IPS-15b (cell line): ENCODE data around the gene CMPK1.
"Not testable (repeated sequence)": the region's sequence is repeated elsewhere in the genome, so short reads cannot be mapped to it uniquely, and the experiment has no call there.

Source experiments
- H3K27me3 ChIP-seq: one replicate; pipeline ENCODE4 v1.6.1; 2013; ENCODE audit warnings: low read length; ENCODE audit not compliant: control insufficient read depth, insufficient read depth
- H3K36me3 ChIP-seq: one replicate; pipeline ENCODE4 v1.6.1; 2013; ENCODE audit warnings: low read length; ENCODE audit not compliant: control insufficient read depth, insufficient read depth
- H3K4me1 ChIP-seq: one replicate; pipeline ENCODE4 v1.6.1; 2013; ENCODE audit warnings: mild to moderate bottlenecking, low read length; ENCODE audit not compliant: control insufficient read depth, insufficient read depth
- H3K4me3 ChIP-seq: one replicate; pipeline ENCODE4 v1.5.1; 2013; ENCODE audit warnings: low read depth, low read length
- H3K9ac ChIP-seq: one replicate; pipeline ENCODE4 v1.6.1; 2013; ENCODE audit warnings: low read depth, mild to moderate bottlenecking, low read length
- H3K9me3 ChIP-seq: one replicate; pipeline ENCODE4 v1.6.1; 2013; ENCODE audit warnings: mild to moderate bottlenecking, low read length; ENCODE audit not compliant: control insufficient read depth, insufficient read depth

Gene CMPK1

DNA sequence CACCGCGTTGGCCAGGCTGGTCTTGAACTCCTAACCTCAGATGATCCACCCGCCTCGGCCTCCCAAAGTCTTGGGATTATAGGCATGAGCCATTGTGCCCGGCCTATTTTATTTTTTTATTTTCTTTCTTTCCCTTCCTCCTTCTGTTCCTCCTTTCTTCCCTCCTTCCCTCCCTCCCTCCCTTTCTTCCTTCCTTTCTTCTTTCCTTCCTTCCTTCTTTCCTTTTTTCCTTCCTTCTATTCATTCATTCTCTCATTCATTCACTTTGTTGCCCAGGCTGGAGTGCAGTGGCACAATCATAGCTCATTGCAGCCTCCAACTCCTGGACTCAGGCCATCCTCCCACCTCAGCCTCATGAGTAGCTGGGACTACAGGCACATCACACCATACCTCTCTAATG is 13.4 kb downstream of the CMPK1 start:
- not testable (repeated sequence) for H3K4me1 ChIP-seq, H3K36me3 ChIP-seq, H3K9ac ChIP-seq, H3K27me3 ChIP-seq, H3K9me3 ChIP-seq, H3K4me3 ChIP-seq

DNA sequence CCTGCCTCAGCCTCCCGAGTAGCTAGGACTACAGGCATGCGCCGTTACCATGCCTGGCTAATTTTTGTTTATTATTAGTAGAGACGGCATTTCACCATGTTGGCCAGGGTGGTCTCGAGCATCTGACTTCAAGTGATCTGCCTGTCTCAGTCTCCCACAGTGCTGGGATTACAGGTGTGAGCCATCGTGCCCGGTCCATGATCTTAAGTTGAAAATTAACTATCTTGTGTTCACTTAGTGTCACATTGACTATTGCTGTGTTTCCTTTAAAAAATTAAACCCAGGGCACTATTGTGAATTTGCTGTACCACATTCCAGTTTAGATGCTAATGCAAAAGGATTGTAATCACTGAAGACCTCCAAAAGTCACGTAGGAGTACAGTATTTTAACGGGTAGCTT is 14.1 kb downstream of the CMPK1 start:
- H3K9ac ChIP-seq: no peak overlapping the region
- H3K4me1 ChIP-seq: no peaks in the 10 kb centered on the region
- H3K27me3 ChIP-seq: no peaks in the 10 kb centered on the region
- H3K4me3 ChIP-seq: no peak overlapping the region
- no peaks in the 10 kb centered on the region for H3K36me3 ChIP-seq
- H3K9me3 ChIP-seq: no peaks in the 10 kb centered on the region

DNA sequence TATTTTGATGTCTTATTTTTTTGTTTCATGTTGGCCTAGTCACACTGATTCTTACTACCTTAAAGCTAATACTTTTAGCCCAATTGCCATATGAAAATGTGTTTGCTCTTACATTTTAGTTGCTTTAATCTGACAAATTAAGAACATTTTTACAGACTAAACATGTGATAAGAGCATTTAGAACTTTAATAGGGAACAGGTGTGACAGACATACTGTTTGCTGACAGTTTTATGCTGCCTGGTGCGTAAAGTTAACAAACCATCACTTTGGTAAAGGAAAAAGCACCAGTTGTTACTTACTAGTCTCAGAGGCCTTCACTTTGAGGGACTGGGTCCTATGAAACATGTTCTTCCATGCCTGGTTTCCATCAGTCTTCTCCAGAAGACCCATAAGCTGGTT is 14.7 kb downstream of the CMPK1 start:
- Histone ChIP-seq H3K9me3 (no peaks in the 10 kb centered on the region), H3K27me3 (no peaks in the 10 kb centered on the region), H3K9ac (no peak overlapping the region), H3K4me1 (no peaks in the 10 kb centered on the region), H3K36me3 (no peaks in the 10 kb centered on the region), H3K4me3 (no peak overlapping the region)

DNA sequence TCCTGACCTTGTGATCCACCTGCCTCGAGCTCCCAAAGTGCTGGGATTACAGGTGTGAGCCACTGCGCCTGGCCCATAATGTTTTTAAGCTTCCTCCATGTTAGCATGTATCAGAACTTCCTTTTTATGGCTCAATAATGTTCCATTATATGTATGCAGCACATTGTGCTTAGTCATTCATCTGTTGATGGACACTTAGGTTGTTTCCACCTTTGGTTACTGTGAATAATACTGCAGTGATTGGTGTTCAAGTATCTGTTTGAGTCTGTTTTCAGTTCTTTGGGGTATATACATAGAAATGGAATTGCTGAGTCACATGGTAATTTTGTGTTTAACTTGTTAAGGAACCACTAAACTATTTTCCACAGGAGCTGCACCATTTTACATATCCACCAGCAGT is 17.7 kb downstream of the CMPK1 start:
- Histone ChIP-seq H3K4me3 (no peak overlapping the region), H3K9me3 (no peaks in the 10 kb centered on the region), H3K27me3 (no peaks in the 10 kb centered on the region), H3K9ac (no peak overlapping the region), H3K4me1 (no peaks in the 10 kb centered on the region), H3K36me3 (no peaks in the 10 kb centered on the region)

DNA sequence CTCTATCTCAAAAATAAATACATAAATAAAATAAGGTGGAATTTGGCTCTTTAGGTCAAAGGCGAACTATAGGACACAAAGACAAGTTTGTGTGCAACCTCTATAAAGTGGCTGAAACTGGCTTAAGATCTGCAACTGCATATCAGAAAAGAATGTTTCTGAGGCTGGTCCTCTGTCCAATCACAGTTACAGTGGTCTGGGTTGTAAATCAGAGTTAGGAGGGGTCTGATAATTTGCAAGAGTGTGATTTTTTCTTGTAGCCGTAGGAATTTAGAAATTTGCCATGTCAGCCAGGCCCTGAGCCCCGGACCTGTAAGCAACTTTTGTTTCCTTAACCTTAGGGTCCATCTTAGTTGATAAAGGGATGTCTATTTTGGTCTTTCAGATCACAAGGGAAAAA is 27.8 kb downstream of the CMPK1 start:
- H3K4me3 ChIP-seq: no peak overlapping the region
- no peak overlapping the region for H3K9ac ChIP-seq
- no peaks in the 10 kb centered on the region for H3K27me3 ChIP-seq
- H3K4me1 ChIP-seq: no peaks in the 10 kb centered on the region
- H3K36me3 ChIP-seq: no peaks in the 10 kb centered on the region
- no peaks in the 10 kb centered on the region for H3K9me3 ChIP-seq

DNA sequence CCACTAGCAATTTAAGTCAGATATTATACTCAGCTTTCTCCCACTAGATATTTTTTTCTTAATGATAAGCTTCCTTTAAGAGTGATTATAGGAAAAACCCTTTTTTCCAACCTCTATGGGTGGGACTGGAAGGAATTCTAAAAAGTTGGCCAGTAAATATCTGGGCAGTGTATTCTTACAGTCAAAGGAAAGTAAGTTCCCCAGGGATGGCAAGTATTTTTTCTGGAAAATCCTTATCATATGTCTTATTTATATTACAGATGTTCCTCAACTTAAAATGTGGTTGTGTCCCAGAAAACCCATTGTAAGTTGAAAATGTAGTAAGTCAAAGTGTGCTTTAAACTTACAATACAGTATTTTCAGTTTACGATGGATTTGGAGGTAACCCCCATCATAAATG is 29.2 kb downstream of the CMPK1 start:
- H3K9ac ChIP-seq: no peak overlapping the region
- no peaks in the 10 kb centered on the region for H3K9me3 ChIP-seq
- H3K36me3 ChIP-seq: no peaks in the 10 kb centered on the region
- no peaks in the 10 kb centered on the region for H3K27me3 ChIP-seq
- no peaks in the 10 kb centered on the region for H3K4me1 ChIP-seq
- H3K4me3 ChIP-seq: no peak overlapping the region

DNA sequence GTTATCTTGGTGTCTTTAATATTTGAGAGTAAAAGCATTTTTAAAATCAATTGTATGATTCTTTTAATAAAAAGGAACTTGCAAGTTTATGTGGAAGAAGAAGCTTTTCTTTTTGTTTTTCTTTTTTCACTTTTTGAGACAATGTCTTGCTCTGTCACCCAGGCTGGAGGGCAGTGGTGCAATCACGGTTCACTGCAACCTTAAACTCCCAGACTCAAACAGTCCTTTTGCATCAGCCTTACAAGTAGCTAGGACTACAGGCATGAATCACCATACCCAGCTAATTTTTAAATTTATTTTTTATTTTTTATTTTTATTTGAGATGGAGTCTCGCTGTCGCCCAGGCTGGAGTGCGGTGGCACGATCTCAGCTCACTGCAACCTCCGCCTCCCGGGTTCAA is 34.1 kb downstream of the CMPK1 start:
- H3K4me1 ChIP-seq: no peaks in the 10 kb centered on the region
- H3K36me3 ChIP-seq: peaks cover 4% of the 10 kb centered on the region
- H3K4me3 ChIP-seq: no peak overlapping the region
- no peaks in the 10 kb centered on the region for H3K27me3 ChIP-seq
- no peaks in the 10 kb centered on the region for H3K9me3 ChIP-seq
- no peak overlapping the region for H3K9ac ChIP-seq

DNA sequence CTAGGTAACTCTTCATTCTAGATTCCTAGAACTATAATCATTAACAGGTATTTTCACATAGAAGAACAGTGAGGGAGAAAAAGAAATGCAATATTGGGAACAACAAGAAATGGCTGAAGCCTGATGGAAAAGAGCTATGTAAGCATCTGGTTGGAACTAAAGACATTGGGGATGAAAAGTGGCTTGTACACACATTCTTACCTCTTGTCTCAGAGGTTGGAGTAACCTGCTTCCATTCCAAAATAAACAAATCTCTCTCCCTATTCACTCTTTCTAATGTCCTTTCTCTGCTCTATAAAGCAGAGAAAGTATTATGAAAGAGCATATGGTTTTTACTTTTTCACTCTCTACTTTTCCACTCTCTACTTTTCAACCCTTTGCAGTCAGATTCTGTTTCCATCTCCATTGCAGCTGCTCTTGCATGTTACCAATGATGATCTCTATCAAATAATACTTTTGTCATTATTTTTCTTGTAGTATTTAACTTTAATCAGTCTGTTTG is 37.5 kb downstream of the CMPK1 start:
- Histone ChIP-seq H3K9ac (no peak overlapping the region), H3K4me3 (no peak overlapping the region), H3K36me3 (peaks cover 4% of the 10 kb centered on the region), H3K9me3 (no peaks in the 10 kb centered on the region), H3K27me3 (no peaks in the 10 kb centered on the region), H3K4me1 (no peaks in the 10 kb centered on the region)

DNA sequence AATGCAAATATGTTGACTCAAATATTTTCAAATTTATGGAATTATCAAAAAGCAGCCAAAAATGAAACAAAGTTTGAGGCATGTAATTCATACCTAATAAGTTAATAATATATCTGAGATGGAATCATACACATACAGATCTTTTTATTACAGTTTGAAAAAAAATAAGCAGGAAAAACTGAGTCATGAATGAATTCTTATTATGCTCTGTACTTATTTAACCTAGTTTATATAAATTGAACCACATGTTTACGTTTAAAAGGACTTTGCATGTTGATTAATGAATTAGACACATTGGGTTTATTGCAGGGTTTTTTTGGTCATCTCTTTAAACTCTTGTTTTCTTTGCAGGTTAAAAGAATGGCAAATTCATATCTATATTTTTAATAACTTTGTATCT is 40.9 kb downstream of the CMPK1 start:
- Histone ChIP-seq H3K36me3 (no peaks in the 10 kb centered on the region), H3K4me1 (peaks cover 7% of the 10 kb centered on the region), H3K9me3 (no peaks in the 10 kb centered on the region), H3K9ac (no peak overlapping the region), H3K4me3 (no peak overlapping the region), H3K27me3 (no peaks in the 10 kb centered on the region)

DNA sequence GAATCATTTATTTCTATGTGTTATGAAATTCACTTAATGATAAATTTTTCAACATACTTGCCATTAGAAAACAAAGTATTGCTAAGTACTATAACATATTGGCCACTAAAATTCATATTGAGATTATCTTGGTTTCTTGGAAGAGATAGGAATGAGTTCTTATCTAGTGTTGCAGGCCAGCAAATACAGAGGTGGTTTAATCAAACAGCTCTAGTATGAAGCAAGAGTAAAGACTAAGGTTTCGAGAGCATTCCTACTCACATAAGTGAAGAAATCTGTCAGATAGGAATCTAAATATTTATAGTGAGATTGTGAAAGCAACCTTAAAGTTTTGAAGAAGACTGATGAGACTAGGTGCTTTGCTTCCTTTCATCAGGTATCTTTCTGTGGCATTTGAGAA is 44.6 kb downstream of the CMPK1 start:
- H3K4me1 ChIP-seq: peaks cover 7% of the 10 kb centered on the region
- no peaks in the 10 kb centered on the region for H3K27me3 ChIP-seq
- H3K9ac ChIP-seq: no peak overlapping the region
- no peaks in the 10 kb centered on the region for H3K9me3 ChIP-seq
- H3K4me3 ChIP-seq: no peak overlapping the region
- no peaks in the 10 kb centered on the region for H3K36me3 ChIP-seq

DNA sequence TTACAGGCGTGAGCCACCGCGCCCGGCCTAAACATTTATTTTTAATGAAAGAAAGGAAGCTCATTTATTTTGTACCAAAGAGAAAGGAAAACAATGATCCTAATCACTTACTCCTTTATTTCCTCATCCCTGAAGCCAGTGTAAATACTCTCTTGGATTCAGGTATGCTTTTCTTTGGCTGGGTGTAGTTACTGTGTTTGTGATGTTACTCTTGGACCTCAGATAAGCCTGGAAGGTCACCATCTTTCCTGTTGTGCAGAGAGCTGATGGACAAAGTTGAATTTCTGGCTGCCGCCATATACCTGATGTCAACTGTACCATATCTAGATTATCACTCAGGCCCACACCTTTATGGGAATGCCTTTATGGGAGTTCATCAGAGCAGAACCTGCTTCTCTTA is 47.1 kb downstream of the CMPK1 start:
- Histone ChIP-seq H3K9ac (no peak overlapping the region), H3K9me3 (no peaks in the 10 kb centered on the region), H3K36me3 (no peaks in the 10 kb centered on the region), H3K4me3 (no peak overlapping the region), H3K27me3 (no peaks in the 10 kb centered on the region), H3K4me1 (peaks cover 7% of the 10 kb centered on the region)

DNA sequence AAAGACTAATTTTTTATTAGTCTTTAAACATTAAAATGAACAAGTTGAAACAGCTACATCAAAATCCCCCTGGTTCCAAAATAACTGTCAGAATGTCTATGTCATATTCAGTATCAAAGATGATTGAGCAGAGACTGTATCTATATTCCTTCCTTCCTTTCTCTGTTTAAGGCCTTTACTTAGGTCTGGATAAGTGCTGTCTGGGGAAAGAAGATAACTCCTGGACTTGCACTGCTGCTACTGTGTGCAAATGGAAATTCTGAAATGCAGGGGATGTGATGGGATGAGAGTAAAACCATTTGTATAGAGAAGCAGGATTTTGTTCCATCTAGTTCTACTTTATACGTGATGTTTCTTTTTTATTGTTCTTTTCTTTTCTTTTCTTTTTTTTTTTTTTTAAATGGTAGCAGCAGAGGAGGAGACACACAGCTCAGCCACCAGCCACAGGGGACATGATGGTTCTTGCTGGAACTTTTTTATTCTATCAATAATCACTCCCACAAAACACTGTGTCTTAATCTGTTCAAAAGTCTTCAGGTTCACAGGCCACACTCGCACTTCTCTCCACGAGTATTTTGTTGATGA is 48.9 kb downstream of the CMPK1 start:
- Histone ChIP-seq H3K4me3 (no peak overlapping the region), H3K4me1 (peaks cover 7% of the 10 kb centered on the region), H3K9me3 (no peaks in the 10 kb centered on the region), H3K27me3 (no peaks in the 10 kb centered on the region), H3K36me3 (no peaks in the 10 kb centered on the region), H3K9ac (no peak overlapping the region)
